ENCODE results near the gene FDPS.
A peak's percentile ranks its signal among the peaks of the same experiment; 100 is the strongest.

FDPS gene

DNA sequence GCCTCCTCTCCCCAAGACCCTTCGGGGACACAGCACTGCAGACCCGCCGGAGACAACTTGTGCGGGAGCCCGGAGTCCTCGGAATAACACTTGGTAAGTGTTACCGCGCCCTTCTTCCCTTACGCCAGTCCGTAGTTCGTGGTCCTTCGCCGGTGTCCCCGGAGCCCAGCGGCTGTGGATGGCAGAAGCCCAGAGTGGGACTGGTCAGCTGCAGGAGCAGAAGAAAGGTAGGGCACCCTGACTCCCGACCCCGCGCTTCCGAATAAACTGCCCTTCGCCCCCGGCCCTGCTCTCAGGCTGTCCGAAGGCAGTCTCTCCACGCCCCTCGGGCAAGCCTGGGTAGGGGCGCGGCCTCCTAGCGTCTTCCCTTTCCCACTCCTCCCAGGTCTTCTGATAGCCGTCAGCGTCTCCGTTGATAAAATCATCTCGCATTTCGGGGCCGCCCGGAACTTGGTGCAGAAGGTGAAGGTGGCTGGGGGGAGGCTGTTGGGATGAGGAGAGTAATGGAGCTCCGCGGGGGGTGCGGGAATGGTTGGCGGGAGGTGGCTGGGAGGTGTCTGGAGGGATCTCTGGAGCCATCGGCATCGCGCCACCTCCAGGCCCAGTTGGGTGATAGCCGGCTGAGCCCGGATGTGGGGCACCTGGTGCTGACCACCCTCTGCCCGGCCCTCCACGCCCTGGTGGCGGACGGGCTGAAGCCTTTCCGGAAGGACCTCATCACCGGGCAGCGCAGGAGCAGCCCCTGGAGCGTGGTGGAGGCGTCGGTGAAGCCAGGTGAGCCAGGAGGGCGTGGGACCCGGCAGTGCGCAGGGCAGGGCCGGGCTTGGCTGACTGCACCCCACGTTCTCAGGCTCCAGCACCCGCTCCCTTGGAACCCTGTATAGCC, 16.3 kb downstream of the FDPS start (continued):
- TF ChIP-seq MZF1 (tag by site-specific recombination; IDR thresholded peaks at IDR 0.05; ENCODE audit: borderline replicate concordance) (no peak), ZFP37 (tag by site-specific recombination; IDR thresholded peaks at IDR 0.05) (no peak), ZNF521 (tag by site-specific recombination; IDR thresholded peaks at IDR 0.05) (no peak), ZNF426 (tag by site-specific recombination; IDR thresholded peaks at IDR 0.05) (no peak), ZNF624 (tag by site-specific recombination; IDR thresholded peaks at IDR 0.05) (no peak; the same call in 1 of the 2 replicates), GLI4 (tag by site-specific recombination; IDR thresholded peaks at IDR 0.05) (no peak), TRIM28 (IDR thresholded peaks at IDR 0.05; ENCODE audit: borderline replicate concordance, low read length) (no peak), MEIS1 (CRISPR knock-in tag; IDR thresholded peaks at IDR 0.05; ENCODE audit: borderline replicate concordance) (no peak), ZNF341 (tag by site-specific recombination; IDR thresholded peaks at IDR 0.05; ENCODE audit: low read depth) (peak; percentile 97)
- TF ChIP-seq, protein P1, sequence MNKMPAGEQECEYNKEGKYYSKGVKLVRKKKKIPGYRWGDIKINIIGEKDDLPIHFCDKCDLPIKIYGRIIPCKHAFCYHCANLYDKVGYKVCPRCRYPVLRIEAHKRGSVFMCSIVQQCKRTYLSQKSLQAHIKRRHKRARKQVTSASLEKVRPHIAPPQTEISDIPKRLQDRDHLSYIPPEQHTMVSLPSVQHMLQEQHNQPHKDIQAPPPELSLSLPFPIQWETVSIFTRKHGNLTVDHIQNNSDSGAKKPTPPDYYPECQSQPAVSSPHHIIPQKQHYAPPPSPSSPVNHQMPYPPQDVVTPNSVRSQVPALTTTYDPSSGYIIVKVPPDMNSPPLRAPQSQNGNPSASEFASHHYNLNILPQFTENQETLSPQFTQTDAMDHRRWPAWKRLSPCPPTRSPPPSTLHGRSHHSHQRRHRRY (tag by site-specific recombination; IDR thresholded peaks at IDR 0.05) = no peak

DNA sequence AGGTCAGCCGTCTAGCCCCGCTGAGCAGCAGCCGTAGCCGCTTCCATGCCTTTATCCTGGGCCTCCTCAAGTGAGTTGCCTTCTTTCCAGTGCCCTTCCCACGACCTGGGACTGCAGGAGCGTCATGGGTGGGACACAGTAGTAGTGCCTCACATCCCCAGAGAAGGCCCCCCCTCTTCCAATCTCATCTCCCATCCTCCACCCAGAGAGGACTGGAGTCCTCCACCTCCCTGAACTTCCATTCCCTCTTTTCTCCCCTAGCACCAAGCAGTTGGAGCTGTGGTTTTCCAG, 16.9 kb downstream of the FDPS start:
- Histone ChIP-seq H3K9me3 (ENCODE audit: control insufficient read depth, insufficient read depth, low read depth, low read length) (no peaks in the 10 kb centered on the region), H3K36me3 (ENCODE audit: control insufficient read depth in 2 of 2, insufficient read depth in 1 of 2, low read length in 2 of 2) (peaks cover 14 to 57% of the 10 kb centered on the region in 2 experiments), H3K4me1 (ENCODE audit: control insufficient read depth, insufficient read depth, low read length) (0 out of 2 replicates have a peak, but pooled peaks cover 3% of the 10 kb centered on the region), H3K4me3 (ENCODE audit: low read depth, low read length) (peak overlapping the region; percentile 86), H3K27ac (ENCODE audit: extremely low read depth, low read depth, low read length) (peak overlapping the region; percentile 65; the same call in 1 of the 2 replicates)
- ChIA-PET POLR2A (interaction anchor here (1.0 to 4.4 kb wide), 5 partner anchors 49 to 99 kb away, joined by 3 to 32 read pairs (median 4); partner anchors contain the start of genes CLK2 and SCAMP3), CTCF (interaction anchor here (0.6 to 8.4 kb wide), 6 partner anchors 15 to 245 kb away, joined by 3 to 77 read pairs (median 4); no protein-coding TSS in a partner anchor)
- TF ChIP-seq ZNF214 (tag by site-specific recombination; IDR thresholded peaks at IDR 0.05; ENCODE audit: borderline replicate concordance) (no peak), GLIS1 (tag by site-specific recombination; IDR thresholded peaks at IDR 0.05) (no peak), ZNF2 (tag by site-specific recombination; IDR thresholded peaks at IDR 0.05) (no peak), HOXC10 (CRISPR knock-in tag; IDR thresholded peaks at IDR 0.05) (no peak)
- TF ChIP-seq, protein P2, sequence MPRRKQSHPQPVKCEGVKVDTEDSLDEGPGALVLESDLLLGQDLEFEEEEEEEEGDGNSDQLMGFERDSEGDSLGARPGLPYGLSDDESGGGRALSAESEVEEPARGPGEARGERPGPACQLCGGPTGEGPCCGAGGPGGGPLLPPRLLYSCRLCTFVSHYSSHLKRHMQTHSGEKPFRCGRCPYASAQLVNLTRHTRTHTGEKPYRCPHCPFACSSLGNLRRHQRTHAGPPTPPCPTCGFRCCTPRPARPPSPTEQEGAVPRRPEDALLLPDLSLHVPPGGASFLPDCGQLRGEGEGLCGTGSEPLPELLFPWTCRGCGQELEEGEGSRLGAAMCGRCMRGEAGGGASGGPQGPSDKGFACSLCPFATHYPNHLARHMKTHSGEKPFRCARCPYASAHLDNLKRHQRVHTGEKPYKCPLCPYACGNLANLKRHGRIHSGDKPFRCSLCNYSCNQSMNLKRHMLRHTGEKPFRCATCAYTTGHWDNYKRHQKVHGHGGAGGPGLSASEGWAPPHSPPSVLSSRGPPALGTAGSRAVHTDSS (tag by site-specific recombination; IDR thresholded peaks at IDR 0.05) = no peak
- TF ChIP-seq, protein P3, sequence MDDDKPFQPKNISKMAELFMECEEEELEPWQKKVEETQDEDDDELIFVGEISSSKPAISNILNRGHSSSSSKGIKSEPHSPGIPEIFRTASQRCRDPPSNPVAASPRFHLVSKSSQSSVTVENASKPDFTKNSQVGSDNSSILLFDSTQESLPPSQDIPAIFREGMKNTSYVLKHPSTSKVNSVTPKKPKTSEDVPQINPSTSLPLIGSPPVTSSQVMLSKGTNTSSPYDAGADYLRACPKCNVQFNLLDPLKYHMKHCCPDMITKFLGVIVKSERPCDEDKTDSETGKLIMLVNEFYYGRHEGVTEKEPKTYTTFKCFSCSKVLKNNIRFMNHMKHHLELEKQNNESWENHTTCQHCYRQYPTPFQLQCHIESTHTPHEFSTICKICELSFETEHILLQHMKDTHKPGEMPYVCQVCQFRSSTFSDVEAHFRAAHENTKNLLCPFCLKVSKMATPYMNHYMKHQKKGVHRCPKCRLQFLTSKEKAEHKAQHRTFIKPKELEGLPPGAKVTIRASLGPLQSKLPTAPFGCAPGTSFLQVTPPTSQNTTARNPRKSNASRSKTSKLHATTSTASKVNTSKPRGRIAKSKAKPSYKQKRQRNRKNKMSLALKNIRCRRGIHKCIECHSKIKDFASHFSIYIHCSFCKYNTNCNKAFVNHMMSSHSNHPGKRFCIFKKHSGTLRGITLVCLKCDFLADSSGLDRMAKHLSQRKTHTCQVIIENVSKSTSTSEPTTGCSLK (tag by site-specific recombination; IDR thresholded peaks at IDR 0.05) = no peak
- TF ChIP-seq, protein P4, sequence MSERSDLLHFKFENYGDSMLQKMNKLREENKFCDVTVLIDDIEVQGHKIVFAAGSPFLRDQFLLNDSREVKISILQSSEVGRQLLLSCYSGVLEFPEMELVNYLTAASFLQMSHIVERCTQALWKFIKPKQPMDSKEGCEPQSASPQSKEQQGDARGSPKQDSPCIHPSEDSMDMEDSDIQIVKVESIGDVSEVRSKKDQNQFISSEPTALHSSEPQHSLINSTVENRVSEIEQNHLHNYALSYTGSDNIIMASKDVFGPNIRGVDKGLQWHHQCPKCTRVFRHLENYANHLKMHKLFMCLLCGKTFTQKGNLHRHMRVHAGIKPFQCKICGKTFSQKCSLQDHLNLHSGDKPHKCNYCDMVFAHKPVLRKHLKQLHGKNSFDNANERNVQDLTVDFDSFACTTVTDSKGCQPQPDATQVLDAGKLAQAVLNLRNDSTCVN (tag by site-specific recombination; optimal IDR thresholded peaks at IDR 0.05) = no peak

All from HEK293 (cell line).